Stimulated activated CD8-positive, alpha-beta memory T cell treated with anti-CD3 and anti-CD28 coated beads, Interleukin-7, amount 100 ng/mL, for 48 hours (primary cell): ENCODE data around the gene HTT.

Source experiments
- DNase-seq, 2 donors: peaks; one replicate each; pipeline ENCODE4 v3.0.0-alpha.2; 2020; ENCODE audit warnings: low read depth in 1 of 2; ENCODE audit errors: extremely low read depth in 1 of 2

The HTT gene

GRCh38 chr4:3246458-3247398, 172.2 kb downstream of the HTT start:
- no peak for DNase-seq

- no peak for DNase-seq
Measured at GRCh38 chr4:3247399-3248177, 173.1 kb downstream of the HTT start.

- DNase-seq = no peak
Measured at GRCh38 chr4:3248178-3248480, 173.6 kb downstream of the HTT start.

DNA sequence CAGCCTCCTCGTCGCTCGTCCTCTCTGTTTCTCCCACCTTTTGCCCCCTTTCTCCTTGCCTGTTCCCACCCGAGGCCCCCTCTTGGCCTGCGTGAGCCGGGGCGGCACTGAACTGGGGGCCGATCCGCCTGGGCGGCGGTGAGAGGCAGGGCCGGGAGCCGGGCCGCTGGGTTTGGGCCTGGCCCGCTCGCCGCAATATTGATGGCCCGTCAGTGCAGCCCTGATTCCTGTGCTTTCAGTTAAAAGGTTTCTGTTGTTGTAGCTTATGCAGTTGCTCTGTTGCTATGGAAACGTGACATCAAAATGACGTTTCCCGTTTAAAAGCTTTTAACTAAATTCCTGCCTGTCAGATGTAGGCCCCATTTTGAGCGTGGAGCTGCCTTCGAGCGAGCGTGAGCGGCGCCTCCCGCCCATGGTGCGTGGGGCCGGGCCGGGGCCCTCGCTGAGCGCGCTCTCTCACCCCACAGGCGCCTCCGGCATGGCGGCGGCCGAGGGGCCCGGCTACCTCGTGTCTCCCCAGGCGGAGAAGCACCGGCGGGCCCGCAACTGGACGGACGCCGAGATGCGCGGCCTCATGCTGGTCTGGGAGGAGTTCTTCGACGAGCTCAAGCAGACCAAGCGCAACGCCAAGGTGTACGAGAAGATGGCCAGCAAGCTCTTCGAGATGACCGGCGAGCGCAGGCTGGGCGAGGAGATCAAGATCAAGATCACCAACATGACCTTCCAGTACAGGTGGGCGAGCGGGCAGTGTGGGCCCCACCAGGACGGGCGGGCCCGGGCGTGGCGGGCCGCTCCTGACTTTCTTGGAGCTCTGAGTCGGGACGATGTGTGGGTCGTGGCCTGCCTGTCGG, 174.6 kb downstream of the HTT start, which contains the start of gene MSANTD1:
MSANTD1 (plus strand) TSS at position 349 of the 851 bp plus-strand sequence; CDS start at position 413, 64 bp downstream.
- no peak for DNase-seq

GRCh38 chr4:3249711-3250437, 175.4 kb downstream of the HTT start:
- DNase-seq = no peak

GRCh38 chr4:3250438-3250955, 176.0 kb downstream of the HTT start:
- no peak for DNase-seq

GRCh38 chr4:3250956-3251690, 176.6 kb downstream of the HTT start:
- DNase-seq = peak in 1 of 2 donors; percentile 12

- no peak for DNase-seq
Measured at GRCh38 chr4:3251691-3252479, 177.4 kb downstream of the HTT start.

DNA sequence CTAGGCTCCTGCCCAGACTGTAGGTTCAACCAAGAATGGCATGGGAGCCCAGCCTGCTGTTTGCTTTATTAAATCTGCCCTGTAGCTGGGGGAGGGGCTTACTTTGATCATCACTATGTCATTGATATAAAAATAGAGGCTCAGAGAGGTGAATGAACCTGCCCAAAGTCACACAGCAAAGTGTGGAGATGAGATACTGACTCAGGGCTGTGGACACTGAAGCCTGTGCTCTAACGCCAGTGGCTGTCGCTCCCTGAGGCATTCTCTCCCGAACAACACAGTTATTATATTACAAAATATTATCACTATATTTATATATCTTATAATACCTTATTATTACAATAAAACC, 178.0 kb downstream of the HTT start:
- DNase-seq = no peak

GRCh38 chr4:3252831-3253641, 178.6 kb downstream of the HTT start:
- no peak for DNase-seq

DNA sequence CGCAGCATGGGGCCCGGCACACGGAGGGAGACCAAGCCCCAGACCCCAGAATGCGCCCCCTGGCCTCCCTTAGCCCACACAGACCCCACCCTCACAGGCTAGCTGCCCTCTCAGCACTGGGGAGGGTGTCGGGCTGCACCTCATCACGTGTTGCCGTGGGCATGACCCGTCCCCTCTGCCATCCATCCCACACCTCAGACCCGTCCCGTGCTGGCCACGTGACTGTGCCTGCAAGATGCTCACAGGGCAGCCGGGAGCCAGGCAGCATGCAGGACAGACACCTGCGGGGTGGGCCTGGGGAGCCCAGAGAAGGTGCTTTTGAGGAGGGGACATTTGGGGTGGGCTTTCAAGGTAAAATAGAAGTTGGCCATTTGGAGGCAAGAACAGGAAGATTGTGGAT, 179.3 kb downstream of the HTT start:
- no peak for DNase-seq

GRCh38 chr4:3254302-3255131, 180.0 kb downstream of the HTT start:
- DNase-seq = no peak

GRCh38 chr4:3255611-3256186, 181.2 kb downstream of the HTT start:
- DNase-seq = no peak

DNA sequence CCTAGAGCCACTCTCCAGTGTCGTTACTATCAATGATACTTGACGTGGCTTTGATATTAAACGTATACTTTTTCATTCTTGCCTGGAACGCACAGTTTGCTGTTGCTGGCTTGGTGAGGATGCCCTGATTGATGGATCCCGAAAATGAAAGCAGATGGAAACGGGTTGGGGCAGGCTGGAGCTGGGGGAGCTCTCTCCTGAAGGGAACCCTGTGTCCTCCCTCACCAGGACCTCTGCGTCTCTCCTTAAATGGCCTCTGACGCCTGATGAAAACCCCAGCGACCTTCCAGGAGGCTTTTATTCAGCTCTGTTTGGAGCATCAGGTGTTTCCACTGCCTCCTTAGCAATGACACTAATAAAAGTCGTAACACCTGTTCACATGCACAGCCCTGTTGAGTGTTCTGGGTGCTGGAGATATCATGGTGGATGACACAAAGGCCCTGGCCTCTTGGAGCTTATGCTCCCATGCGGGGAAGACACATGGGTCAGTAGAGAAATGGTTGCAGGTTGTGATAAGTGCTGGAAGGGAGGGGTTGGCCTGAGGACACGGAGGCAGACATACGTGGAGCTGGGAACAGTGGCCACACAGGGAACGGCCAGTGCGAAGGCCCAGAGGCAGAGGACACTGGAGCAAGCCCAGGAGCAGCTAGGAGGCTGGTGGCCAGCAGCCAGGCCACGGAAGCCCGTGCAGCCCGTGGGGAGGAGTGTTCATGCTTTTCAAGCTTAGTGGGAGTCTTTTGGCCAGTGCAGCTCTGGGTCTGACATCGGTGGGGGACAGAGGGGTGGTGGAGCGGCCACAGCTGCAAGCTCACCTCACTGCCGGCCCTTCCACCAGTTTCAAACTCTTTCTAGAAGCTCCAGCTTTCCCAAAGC, 182.0 kb downstream of the HTT start:
- no peak for DNase-seq

DNA sequence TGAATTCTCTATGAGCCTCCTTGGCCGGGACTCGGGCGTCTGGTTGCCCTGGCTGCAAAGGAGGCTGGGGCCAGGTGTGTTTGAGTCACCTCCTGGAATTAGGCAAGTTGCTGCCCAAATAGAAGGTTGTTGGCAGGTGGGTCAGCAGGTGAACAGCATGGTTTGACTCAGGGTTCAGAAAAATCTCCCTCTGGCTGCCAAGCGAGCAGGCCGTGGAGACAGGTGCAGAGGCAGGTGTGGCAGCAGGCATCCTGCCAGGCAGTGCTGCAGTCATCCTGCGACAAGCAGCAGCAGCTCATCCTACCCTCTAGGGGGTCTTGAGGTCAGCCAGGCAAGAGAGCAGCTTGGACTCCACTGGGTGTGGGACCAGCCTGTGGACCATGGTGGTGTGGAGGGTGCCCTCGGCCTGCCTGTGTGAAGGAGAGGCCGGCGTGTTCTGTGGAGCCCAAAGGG, 182.6 kb downstream of the HTT start:
- DNase-seq = no peak
